Stomach (tissue), 4 donors: Measurements from ENCODE around the gene SMG5.

Experiments used
- POLR2A ChIP-seq, 4 donors: fragments of 450-650 bp; IDR thresholded peaks; one replicate each; pipeline ENCODE4 v1.6.1; 2016; ENCODE audit warnings: antibody characterized with exemption in 4 of 4, control low read depth in 2 of 4, mild to moderate bottlenecking in 1 of 4, moderate library complexity in 1 of 4
- TF ChIP-seq, protein P1 (sequence below), 7 experiments: fragments of 450-650 bp in 4 of 7; fragments of 200-600 bp in 3 of 7; sonication (generic) in 3 of 7; IDR thresholded peaks; one replicate each; pipeline ENCODE4 v1.5.1; 2016 to 2019; ENCODE audit warnings: antibody characterized with exemption in 7 of 7, control low read depth in 2 of 7, mild to moderate bottlenecking in 1 of 7

DNA sequence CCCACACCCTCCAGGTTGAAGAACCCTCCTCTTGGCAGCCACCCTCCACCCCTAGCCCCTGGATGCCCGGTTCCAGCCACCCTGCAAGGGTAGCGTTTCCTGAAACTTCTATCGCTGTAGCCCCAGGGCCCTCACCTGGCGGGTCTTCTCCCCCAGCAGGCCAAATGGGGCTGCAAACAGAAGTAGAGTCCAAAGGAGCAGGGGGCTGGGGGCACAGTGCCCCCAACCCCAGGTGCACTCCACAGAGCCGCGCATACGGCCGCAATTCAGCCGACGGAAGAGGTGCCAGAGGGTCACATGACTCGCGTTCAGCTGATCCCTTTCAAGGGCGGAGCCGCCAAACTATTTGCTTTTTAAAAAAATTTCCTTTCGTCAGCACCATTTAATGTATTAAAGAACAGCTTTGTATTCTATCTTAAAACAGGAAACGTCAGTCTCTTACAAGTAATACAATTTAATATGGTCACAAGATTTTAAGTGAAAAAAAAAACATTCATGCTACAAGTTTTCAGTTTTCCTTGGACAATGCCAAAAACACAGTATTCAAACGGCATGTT lies 12.8 kb upstream of the SMG5 start, which contains the start of gene GLMP:
- TF ChIP-seq, protein P1, sequence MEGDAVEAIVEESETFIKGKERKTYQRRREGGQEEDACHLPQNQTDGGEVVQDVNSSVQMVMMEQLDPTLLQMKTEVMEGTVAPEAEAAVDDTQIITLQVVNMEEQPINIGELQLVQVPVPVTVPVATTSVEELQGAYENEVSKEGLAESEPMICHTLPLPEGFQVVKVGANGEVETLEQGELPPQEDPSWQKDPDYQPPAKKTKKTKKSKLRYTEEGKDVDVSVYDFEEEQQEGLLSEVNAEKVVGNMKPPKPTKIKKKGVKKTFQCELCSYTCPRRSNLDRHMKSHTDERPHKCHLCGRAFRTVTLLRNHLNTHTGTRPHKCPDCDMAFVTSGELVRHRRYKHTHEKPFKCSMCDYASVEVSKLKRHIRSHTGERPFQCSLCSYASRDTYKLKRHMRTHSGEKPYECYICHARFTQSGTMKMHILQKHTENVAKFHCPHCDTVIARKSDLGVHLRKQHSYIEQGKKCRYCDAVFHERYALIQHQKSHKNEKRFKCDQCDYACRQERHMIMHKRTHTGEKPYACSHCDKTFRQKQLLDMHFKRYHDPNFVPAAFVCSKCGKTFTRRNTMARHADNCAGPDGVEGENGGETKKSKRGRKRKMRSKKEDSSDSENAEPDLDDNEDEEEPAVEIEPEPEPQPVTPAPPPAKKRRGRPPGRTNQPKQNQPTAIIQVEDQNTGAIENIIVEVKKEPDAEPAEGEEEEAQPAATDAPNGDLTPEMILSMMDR (IDR thresholded peaks at IDR 0.05) = no peak
- TF ChIP-seq POLR2A (IDR thresholded peaks at IDR 0.05) = no peak
